Embryonic facial prominence (tissue), 1 donor: ENCODE data around the gene GMDS.

ENCODE experiments used
- DNase-seq: peaks from one replicate; pipeline ENCODE4 v3.0.0-alpha.2; 2016; ENCODE audit errors: extremely low spot score

Gene GMDS

GRCh38 chr6:1941534-1941933 is 303.9 kb downstream of the GMDS start:
- no peak for DNase-seq

- no peak for DNase-seq
Observed at GRCh38 chr6:1940381-1940780, 305.0 kb downstream of the GMDS start.

- no peak for DNase-seq
Observed at GRCh38 chr6:1933292-1933691, 312.1 kb downstream of the GMDS start.

GRCh38 chr6:1931817-1932216 is 313.6 kb downstream of the GMDS start:
- no peak for DNase-seq

GRCh38 chr6:1930356-1930755 is 315.0 kb downstream of the GMDS start:
- no peak for DNase-seq

- DNase-seq: no peak
Observed at GRCh38 chr6:1929931-1930330, 315.5 kb downstream of the GMDS start.

- DNase-seq: no peak
Observed at GRCh38 chr6:1925743-1926430, 319.5 kb downstream of the GMDS start.

GRCh38 chr6:1923449-1923848 is 322.0 kb downstream of the GMDS start:
- DNase-seq: no peak

GRCh38 chr6:1917626-1918371 is 327.6 kb downstream of the GMDS start:
- no peak for DNase-seq

- DNase-seq: no peak
Observed at GRCh38 chr6:1916334-1917070, 328.9 kb downstream of the GMDS start.

GRCh38 chr6:1915226-1915625 is 330.2 kb downstream of the GMDS start:
- DNase-seq: no peak

GRCh38 chr6:1913577-1913976 is 331.8 kb downstream of the GMDS start:
- no peak for DNase-seq

- no peak for DNase-seq
Observed at GRCh38 chr6:1912731-1913130, 332.7 kb downstream of the GMDS start.

GRCh38 chr6:1911474-1911873 is 333.9 kb downstream of the GMDS start:
- no peak for DNase-seq

GRCh38 chr6:1910621-1911407 is 334.6 kb downstream of the GMDS start:
- no peak for DNase-seq

GRCh38 chr6:1908784-1909183 is 336.6 kb downstream of the GMDS start:
- no peak for DNase-seq

GRCh38 chr6:1906609-1907008 is 338.8 kb downstream of the GMDS start:
- no peak for DNase-seq

GRCh38 chr6:1906014-1906413 is 339.4 kb downstream of the GMDS start:
- no peak for DNase-seq

GRCh38 chr6:1904898-1905297 is 340.5 kb downstream of the GMDS start:
- no peak for DNase-seq

- no peak for DNase-seq
Observed at GRCh38 chr6:1904466-1904799, 341.0 kb downstream of the GMDS start.

GRCh38 chr6:1903780-1904465 is 341.5 kb downstream of the GMDS start:
- no peak for DNase-seq

GRCh38 chr6:1901556-1901955 is 343.8 kb downstream of the GMDS start:
- DNase-seq: no peak
